ENCODE data around the gene TSPYL2. TPM values are rescaled to one million over a fixed set of nuclear protein-coding genes. Genes with fewer than 3 reads are reported as not detected.
A peak's percentile ranks its signal among the peaks of the same experiment; 100 is the strongest.

The TSPYL2 gene
- total RNA-seq, 2 experiments from 2014 or later = 46.7 to 52.7 TPM

DNA sequence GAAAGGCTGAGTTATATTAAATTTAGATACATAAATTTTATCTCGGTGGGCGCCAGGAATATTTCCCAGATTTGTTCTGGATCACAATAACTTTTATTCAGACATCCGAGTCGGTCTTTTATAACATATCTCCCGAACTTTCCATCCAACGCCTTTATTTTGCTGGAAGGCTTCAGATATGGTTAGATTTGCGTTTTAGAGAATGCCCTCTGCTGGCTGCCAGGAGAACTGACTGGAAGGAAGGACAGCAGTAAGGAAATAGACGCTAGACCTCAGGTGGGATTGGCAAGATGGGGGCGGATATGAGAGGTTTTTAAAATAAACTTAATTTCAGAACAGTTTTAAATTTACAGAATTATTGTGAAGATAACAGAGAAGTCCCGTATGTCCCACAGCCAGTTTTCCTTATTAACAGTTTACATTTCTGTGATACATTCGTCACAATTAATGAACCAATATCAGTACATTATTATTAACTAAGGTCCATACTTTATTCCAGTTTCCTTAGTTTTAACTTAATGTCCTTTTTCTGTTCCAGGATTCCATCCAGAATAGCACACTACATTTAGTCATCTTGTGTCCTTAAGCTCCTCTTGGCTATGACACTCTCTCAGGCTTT, 7.2 kb downstream of the TSPYL2 start:
- DNase-seq = no peak
- peaks cover 27% of the 10 kb centered on the region for H3K36me3 Mint-ChIP-seq
- peak overlapping the region; percentile 81 for H3K4me3 Mint-ChIP-seq
- no peaks in the 10 kb centered on the region for H3K27me3 Mint-ChIP-seq
- H3K4me1 Mint-ChIP-seq = peaks cover 44% of the 10 kb centered on the region
- peak overlapping the region; percentile 96 for H3K27ac Mint-ChIP-seq
- H3K9me3 Mint-ChIP-seq = no peaks in the 10 kb centered on the region

DNA sequence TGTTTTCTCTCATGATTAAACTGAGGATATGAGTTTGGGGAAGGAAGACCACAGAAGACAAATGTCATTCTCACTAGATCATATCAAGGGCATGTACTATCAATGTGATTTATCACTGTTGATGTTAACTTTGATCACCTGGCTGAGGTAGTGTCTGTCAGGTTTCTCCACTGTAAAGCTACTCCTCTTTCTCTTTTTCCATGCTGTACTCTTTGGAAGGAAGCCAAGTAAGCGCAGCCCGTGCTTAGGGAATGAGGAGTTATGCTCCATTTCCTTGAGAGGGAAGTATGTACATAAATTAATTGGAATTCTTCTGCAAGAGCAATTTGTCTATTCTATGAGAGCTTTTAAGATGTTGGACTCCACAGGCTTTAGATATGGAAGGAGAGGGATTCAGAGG, 7.8 kb downstream of the TSPYL2 start:
- DNase-seq = no peak
- Mint-ChIP-seq H3K9me3 (no peaks in the 10 kb centered on the region), H3K27me3 (no peaks in the 10 kb centered on the region), H3K36me3 (peaks cover 21% of the 10 kb centered on the region), H3K4me1 (peaks cover 41% of the 10 kb centered on the region), H3K27ac (no peak overlapping the region), H3K4me3 (no peak overlapping the region)

DNA sequence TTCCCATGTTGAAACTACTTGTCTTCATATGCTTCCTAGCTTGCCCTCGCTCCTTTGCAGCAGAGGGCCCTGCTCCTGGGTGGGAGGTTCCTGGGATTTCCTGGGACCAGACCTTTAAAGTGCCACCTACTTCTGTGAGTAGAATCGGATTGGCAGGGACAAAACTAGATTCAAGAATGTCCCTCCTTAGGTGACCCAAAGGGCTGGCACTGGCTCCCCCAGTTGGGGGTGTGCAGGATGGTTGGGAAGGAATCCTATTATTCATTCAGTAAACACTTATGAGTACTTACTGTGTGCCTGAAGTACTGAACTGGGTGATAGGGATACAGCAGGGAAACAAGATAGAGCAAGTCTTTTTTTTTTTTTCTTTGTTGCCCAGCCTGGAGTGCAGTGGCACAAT, 9.2 kb downstream of the TSPYL2 start:
- DNase-seq = no peak
- Mint-ChIP-seq H3K4me3 (no peak overlapping the region), H3K9me3 (no peaks in the 10 kb centered on the region), H3K27me3 (no peaks in the 10 kb centered on the region), H3K36me3 (peaks cover 10% of the 10 kb centered on the region), H3K4me1 (peaks cover 40% of the 10 kb centered on the region), H3K27ac (no peak overlapping the region)

DNA sequence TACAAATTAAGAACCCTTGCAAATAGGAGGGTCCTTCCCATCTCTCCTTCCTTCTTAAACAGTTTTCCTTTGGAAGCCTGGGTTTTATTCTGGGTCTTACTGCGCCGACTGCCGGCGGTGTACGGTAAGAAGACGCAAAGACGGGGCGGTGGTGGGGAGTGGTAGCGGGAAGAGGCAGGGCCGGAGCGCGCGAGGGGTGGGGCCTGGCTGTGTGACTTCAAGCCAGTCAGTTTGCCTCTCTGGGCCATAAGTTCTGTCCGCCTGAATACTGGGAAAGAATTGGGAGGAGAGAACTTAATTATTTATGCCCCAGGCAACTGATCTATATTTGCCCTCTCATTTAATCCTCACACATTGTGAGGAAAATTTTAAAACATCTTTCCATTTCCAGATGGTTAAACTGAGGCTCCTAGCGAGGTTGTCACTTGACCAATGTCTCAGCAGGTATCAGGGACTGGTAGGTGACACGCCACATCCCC, 11.0 kb downstream of the TSPYL2 start:
- peaks cover 5% of the 10 kb centered on the region for H3K36me3 Mint-ChIP-seq
- H3K4me1 Mint-ChIP-seq = peaks cover 23% of the 10 kb centered on the region
- H3K9me3 Mint-ChIP-seq = no peaks in the 10 kb centered on the region
- peak overlapping the region; percentile 86 for H3K27ac Mint-ChIP-seq
- no peaks in the 10 kb centered on the region for H3K27me3 Mint-ChIP-seq
- DNase-seq = peak; percentile 81
- H3K4me3 Mint-ChIP-seq = peak overlapping the region; percentile 91

DNA sequence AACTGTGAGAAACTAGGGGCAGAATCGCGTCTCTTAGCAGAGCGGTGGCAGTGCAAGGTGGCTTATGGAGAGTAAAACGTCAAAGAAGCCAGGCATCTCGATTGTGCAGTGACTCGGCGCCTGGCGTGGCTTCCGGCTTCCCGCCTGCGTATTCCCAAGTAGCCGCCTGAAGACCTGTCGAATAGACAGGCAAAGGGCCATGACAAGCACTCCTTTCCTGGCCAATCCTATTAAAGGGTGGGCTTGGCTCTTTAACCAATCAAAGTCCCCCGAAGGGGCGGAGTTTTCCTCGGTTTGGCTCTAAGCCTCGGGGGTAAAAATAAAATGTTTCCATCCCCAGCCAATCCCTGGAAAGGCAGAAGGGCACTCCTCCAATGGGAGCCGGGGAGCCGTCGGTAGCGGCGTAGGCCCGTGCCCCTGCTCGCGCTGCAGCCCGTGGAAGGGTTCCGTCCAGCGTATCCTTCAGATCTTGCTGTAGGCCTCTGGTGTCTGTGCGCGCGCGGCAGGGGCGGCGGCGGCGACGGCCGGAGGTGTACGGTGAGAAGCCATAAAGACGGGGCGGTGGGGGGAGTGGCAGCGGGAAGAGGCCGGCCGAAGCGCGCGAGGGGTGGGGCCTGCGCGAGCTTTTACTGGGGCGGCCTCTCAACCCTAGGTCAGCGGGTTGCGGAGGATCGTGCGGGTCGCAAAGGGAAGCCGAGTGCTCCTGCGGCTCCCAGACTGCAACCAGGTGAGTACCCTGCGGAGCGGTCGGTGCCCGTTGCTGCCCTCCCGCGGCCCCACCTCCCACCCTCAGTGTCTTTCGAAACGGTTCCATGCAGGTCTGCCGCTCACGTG, 11.8 kb downstream of the TSPYL2 start, which contains the start of gene KANTR:
TSS of gene KANTR (plus strand) at position 395 of the 834 bp plus-strand sequence. CDS start 30,131 bp downstream, outside the sequence.
- Mint-ChIP-seq H3K4me3 (peak within 1 kb of the TSS; percentile 91), H3K4me1 (peaks cover 19% of the 10 kb centered on the region), H3K27ac (peak within 1 kb of the TSS; percentile 86), H3K9me3 (no peaks in the 10 kb centered on the region), H3K27me3 (no peaks in the 10 kb centered on the region), H3K36me3 (peaks cover 1% of the 10 kb centered on the region)
- DNase-seq = peak; percentile 81

DNA sequence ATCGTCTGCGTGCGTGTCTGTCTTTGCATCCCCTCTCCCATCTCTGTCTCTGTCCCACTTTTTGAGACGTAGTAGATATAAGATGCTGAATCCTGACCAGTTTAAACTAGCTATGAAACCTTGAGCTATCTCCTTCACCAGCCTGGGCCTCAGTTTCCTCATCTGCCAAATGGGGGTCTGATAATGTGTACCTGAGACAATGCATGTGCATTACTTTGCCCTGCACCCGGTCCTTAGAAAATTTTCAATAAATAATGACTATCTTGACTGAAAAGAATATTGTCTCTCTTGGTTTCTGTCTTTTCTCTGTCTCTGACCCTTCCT, 12.4 kb downstream of the TSPYL2 start:
- peak overlapping the region; percentile 91 for H3K4me3 Mint-ChIP-seq
- H3K9me3 Mint-ChIP-seq = no peaks in the 10 kb centered on the region
- H3K27ac Mint-ChIP-seq = peak overlapping the region; percentile 86
- no peaks in the 10 kb centered on the region for H3K27me3 Mint-ChIP-seq
- H3K36me3 Mint-ChIP-seq = peaks cover 1% of the 10 kb centered on the region
- DNase-seq = no peak
- peaks cover 16% of the 10 kb centered on the region for H3K4me1 Mint-ChIP-seq

DNA sequence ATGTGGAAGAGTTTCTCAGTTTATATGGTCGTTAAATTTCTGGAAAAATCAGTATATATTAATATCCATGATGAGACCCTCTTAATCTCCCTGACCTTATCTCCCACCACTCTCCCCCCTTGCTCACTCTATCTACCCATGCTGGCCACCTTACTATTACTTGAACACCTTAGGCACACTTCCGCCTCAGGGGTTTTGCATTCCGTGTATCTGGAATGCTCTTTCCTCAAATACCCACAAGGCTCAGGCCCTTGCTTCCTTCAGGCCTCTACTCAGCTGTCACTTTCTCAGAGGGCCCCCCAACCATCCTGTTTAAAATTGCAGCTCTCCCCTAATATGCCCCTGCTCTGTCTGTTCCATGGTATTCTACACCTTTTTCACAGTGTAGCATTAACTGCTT, 13.6 kb downstream of the TSPYL2 start:
- no peak for DNase-seq
- Mint-ChIP-seq H3K4me3 (no peak overlapping the region), H3K27ac (no peak overlapping the region)

DNA sequence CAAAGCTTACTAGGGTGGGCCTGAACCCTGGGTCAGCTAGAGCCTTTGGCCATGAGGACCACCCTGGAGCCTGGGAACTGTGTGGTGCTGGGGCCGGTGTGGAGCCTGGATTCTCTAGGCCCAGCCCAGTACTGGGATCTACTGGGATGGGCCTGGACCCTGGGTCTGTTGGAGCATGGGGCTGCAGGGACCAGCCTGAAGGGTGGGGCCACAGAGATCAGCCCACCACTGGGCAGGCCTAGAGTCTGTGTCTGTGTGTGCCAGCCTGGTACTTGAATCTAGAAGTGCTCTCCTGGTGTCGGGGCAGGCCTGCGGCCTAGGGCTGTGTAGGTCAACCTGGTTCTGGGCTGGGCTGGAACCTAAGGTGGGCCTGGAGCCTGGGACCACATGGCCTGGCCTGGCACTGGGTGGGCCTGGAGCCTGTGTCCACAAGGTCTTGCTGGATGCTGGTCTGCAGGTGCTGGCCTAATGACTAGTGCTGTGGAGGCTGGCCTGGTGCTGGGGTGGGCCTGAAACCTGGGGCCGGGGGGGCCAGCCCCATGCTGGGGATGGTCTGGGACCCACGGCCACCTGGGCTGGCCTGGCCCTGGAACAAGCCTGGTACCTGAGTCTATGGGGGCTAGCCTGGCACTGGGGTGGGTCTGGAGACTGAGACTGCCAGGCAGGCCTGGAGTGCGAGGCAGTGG, 32.8 kb downstream of the TSPYL2 start:
- no peak for DNase-seq
- Mint-ChIP-seq H3K9me3 (no peaks in the 10 kb centered on the region), H3K27me3 (no peaks in the 10 kb centered on the region), H3K4me3 (no peak overlapping the region), H3K4me1 (peaks cover 2% of the 10 kb centered on the region), H3K36me3 (no peaks in the 10 kb centered on the region), H3K27ac (no peak overlapping the region)

More for the DNA sequence above, 13.6 kb downstream of the TSPYL2 start:
- no peaks in the 10 kb centered on the region for H3K9me3 Mint-ChIP-seq
- peaks cover under 1% of the 10 kb centered on the region for H3K36me3 Mint-ChIP-seq
- H3K4me1 Mint-ChIP-seq = peaks cover 14% of the 10 kb centered on the region
- H3K27me3 Mint-ChIP-seq = no peaks in the 10 kb centered on the region

DNA sequence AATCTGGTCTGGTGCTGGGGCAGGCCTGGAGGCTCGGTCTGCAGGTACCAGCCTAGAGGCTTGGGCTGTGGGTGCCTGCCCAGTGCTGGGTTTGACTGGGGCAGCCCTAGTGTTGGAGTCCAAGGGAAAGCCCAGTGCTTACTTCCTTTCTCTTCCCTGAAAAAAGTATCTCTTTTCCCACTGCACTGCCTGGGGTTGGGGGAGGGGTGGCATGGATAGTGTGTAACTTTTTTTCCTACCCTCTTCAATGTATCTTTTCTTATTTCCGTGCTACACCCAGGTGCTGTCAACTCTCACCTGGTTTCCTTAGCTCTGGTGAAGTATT, 33.3 kb downstream of the TSPYL2 start:
- DNase-seq = no peak
- Mint-ChIP-seq H3K27ac (no peak overlapping the region), H3K4me3 (no peak overlapping the region), H3K36me3 (no peaks in the 10 kb centered on the region), H3K4me1 (peaks cover 2% of the 10 kb centered on the region), H3K9me3 (no peaks in the 10 kb centered on the region), H3K27me3 (no peaks in the 10 kb centered on the region)

DNA sequence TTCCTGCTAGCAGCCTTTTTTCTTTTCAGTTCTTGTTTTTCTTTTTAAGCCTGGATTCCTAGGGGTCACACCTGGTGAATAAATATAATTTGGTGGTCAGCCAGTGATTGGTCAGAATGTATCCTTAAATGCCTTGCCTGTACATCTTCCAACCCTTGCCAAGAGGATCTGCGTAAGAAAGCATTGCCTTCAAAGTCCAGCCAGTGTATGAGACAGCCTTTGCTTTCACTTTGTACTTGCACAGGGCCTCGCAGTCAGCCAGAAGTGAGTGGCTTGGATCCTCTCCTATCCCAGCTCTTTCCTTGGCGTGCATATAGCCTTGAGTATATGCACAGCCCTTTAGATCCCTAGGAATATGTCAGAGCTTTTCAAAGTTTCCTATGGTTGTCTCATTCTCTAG, 33.9 kb downstream of the TSPYL2 start:
- Mint-ChIP-seq H3K36me3 (no peaks in the 10 kb centered on the region), H3K4me1 (peaks cover 2% of the 10 kb centered on the region), H3K9me3 (no peaks in the 10 kb centered on the region), H3K4me3 (no peak overlapping the region), H3K27ac (no peak overlapping the region), H3K27me3 (no peaks in the 10 kb centered on the region)
- no peak for DNase-seq

DNA sequence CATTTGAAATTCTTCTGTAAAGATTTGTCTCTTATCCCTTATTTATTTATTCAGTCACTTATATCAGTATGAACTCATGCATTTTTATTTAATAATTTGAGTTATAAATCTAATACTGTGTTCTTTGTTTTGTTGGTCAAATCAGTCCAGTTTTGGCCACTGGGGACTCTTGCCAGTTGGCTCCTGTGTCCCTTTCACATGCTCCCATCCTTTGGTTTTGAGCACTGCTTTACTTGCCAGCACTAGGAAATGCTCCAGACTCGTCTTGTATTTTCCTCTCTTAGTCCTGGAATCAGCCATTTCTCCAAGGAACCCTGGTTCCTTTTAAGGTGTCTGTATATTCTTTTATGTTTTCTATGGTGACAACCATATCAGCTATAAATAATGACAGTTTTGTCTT, 39.8 kb downstream of the TSPYL2 start:
- DNase-seq = no peak
- Mint-ChIP-seq H3K9me3 (peaks cover 3% of the 10 kb centered on the region), H3K4me3 (no peak overlapping the region), H3K36me3 (peaks cover 7% of the 10 kb centered on the region), H3K4me1 (peaks cover 9% of the 10 kb centered on the region), H3K27ac (no peak overlapping the region), H3K27me3 (no peaks in the 10 kb centered on the region)

DNA sequence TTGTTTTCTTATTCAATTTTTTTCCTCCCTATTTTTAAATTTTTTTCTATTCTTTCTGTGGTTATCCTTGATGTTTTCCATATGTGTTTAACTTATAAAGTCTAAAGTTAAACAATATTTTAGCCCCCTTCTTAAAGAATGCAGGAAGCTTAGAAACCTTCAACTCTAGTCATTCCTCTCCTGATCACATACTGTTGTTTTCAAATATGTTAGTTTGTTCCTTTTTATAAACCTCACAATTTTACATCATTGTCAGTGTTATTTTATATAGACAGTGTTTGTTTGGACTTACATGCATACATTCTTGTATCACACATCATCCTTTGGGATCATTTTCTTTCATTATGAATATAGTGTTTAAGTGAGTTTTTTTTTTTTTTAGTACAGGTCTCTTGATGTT, 43.3 kb downstream of the TSPYL2 start:
- Mint-ChIP-seq H3K4me1 (peaks cover 9% of the 10 kb centered on the region), H3K27me3 (no peaks in the 10 kb centered on the region), H3K36me3 (peaks cover 7% of the 10 kb centered on the region), H3K9me3 (peaks cover 3% of the 10 kb centered on the region), H3K4me3 (no peak overlapping the region), H3K27ac (no peak overlapping the region)
- DNase-seq = no peak

DNA sequence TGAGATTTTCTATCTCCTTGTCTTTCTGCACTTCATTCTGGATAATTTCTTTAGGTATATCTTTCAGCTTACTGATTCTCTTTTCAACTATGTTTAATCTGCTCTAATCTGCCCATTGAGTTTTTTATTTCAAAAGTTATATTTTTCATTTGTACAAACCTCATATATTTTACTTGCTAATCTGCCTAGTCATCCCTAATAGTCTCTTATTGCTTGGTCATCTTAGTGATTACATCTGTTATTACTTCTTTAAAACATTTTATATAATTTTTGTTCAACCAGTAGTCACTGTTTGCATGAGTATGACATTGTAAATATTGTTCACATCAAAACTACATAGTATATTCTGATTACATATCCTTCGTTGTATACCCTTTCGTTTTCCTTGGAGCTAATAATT, 44.2 kb downstream of the TSPYL2 start:
- no peak overlapping the region for H3K27ac Mint-ChIP-seq
- H3K9me3 Mint-ChIP-seq = peaks cover 3% of the 10 kb centered on the region
- H3K4me3 Mint-ChIP-seq = no peak overlapping the region
- H3K4me1 Mint-ChIP-seq = peaks cover 9% of the 10 kb centered on the region
- peaks cover 7% of the 10 kb centered on the region for H3K36me3 Mint-ChIP-seq
- DNase-seq = no peak
- H3K27me3 Mint-ChIP-seq = no peaks in the 10 kb centered on the region

DNA sequence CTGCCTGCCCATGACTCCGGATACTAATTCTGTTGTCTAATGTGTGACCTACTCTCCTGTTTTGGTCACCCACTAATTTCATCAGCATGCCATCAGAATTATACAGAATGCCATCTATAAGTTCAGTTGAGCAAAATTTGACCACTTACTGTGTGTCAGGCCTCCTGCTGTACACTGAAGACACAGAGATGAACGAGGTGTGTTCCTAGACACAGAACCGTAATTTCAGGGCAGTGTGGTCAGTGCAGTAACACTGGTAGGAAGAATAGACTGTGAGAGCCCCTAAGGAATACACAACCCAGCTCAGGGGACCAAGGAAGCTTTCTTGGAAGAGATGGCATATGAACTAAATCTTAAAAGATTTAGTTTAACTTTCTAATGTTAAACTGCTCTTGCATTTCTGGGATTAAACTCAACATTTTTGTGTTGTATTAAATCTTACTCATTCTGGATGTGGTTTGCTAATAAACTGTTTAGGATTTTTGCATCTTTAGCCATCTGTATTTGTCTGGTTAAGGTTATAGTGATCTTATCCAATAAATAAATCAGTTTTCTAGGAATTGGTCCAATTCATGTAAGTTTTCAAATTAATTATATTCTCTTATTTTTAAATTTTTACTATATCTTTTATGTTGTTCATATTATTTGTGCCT, 46.1 kb downstream of the TSPYL2 start:
- Mint-ChIP-seq H3K27me3 (no peaks in the 10 kb centered on the region), H3K4me3 (no peak overlapping the region), H3K9me3 (peaks cover 3% of the 10 kb centered on the region), H3K36me3 (peaks cover 12% of the 10 kb centered on the region), H3K27ac (no peak overlapping the region), H3K4me1 (peaks cover 9% of the 10 kb centered on the region)
- DNase-seq = no peak

DNA sequence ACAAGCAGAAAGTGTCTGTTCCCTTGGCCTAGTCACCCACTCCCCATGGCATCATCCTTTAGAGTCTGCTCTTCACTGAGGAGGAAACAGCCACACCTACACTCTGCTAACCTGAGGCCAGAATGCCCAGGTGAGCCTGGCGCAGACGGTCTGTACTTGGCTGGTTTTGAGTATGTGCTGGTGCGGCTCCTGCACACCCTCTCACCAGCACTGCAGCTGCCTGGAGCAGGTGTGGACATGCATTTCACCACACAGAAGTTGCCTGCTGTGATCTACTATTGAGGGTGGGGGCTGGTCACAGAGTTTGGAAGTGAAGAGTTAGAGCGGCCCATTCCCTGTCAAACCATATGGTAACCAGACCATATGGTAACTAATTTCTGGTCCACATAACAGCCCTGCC, 51.2 kb downstream of the TSPYL2 start:
- Mint-ChIP-seq H3K27me3 (no peaks in the 10 kb centered on the region), H3K36me3 (peaks cover 7% of the 10 kb centered on the region), H3K9me3 (no peaks in the 10 kb centered on the region), H3K27ac (no peak overlapping the region), H3K4me3 (no peak overlapping the region), H3K4me1 (no peaks in the 10 kb centered on the region)
- no peak for DNase-seq

All from activated naive CD8-positive, alpha-beta T cell treated with anti-CD3 and anti-CD28 coated beads for 36 hours (primary cell).